ENCODE data around the gene HSF5. TPM values are rescaled to one million over a fixed set of nuclear protein-coding genes. Genes with fewer than 3 reads are reported as not detected.
"Not testable (repeated sequence)": the region's sequence is repeated elsewhere in the genome, so short reads cannot be mapped to it uniquely, and the experiment has no call there.

HSF5 gene
- total and polyA plus RNA-seq, 2 donors (not counting 1 experiment from before 2014, with no cell fraction given), result 2.2 to 5.1 TPM

- DNase-seq (no peak), ATAC-seq (ENCODE audit: low read depth) (no peak)
- intact Hi-C loops (cut with micrococcal nuclease), result no loop called here
- ChIA-PET POLR2A (no interaction called here), CTCF (no interaction called here)
- TF ChIP-seq EZH2 (IDR thresholded peaks at IDR 0.05; ENCODE audit: borderline replicate concordance, insufficient read depth, low read depth, low read length, poor library complexity, severe bottlenecking), result no peak
- TF ChIP-seq, protein P1, sequence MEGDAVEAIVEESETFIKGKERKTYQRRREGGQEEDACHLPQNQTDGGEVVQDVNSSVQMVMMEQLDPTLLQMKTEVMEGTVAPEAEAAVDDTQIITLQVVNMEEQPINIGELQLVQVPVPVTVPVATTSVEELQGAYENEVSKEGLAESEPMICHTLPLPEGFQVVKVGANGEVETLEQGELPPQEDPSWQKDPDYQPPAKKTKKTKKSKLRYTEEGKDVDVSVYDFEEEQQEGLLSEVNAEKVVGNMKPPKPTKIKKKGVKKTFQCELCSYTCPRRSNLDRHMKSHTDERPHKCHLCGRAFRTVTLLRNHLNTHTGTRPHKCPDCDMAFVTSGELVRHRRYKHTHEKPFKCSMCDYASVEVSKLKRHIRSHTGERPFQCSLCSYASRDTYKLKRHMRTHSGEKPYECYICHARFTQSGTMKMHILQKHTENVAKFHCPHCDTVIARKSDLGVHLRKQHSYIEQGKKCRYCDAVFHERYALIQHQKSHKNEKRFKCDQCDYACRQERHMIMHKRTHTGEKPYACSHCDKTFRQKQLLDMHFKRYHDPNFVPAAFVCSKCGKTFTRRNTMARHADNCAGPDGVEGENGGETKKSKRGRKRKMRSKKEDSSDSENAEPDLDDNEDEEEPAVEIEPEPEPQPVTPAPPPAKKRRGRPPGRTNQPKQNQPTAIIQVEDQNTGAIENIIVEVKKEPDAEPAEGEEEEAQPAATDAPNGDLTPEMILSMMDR (IDR thresholded peaks at IDR 0.05), result no peak
- Mint-ChIP-seq H3K27ac (no peak overlapping the region), H3K9me3 (ENCODE audit: insufficient read depth) (no peaks in the 10 kb centered on the region), H3K4me3 (no peak overlapping the region), H3K27me3 (no peaks in the 10 kb centered on the region), H3K4me1 (peaks cover 11% of the 10 kb centered on the region)
- Histone ChIP-seq H3K9me3 (ENCODE audit: control extremely low read depth in 1 of 3, control insufficient read depth in 2 of 3, insufficient read depth in 1 of 3, low read length in 2 of 3) (no peaks in the 10 kb centered on the region), H3K27me3 (replicated peaks in 1 of 4; ENCODE audit: control extremely low read depth in 1 of 4, control insufficient read depth in 3 of 4, insufficient read depth in 4 of 4, low read length in 3 of 4) (no peaks in the 10 kb centered on the region), H3K79me2 (ENCODE audit: control insufficient read depth, insufficient read depth, low read length) (no peaks in the 10 kb centered on the region), H2AFZ (ENCODE audit: insufficient read depth, low read depth, low read length, poor library complexity, severe bottlenecking) (no peak overlapping the region), H3K4me2 (replicated peaks; ENCODE audit: low read depth, low read length, poor library complexity, severe bottlenecking) (no peak overlapping the region), H3K27ac (ENCODE audit: low read length in 2 of 2) (no peak overlapping the region), H3K4me1 (ENCODE audit: control insufficient read depth in 2 of 2, insufficient read depth in 2 of 2, low read length in 2 of 2) (peaks cover 6 to 11% of the 10 kb centered on the region in 2 donors), H3K4me3 (ENCODE audit: control extremely low read depth in 1 of 5, extremely low read depth in 1 of 5, insufficient read depth in 1 of 5, low read depth in 2 of 5, low read length in 4 of 5) (no peak overlapping the region), H3K36me3 (replicated peaks in 1 of 2; ENCODE audit: control extremely low read depth in 1 of 2, control insufficient read depth in 1 of 2, extremely low read depth in 1 of 2, insufficient read depth in 2 of 2, low read length in 1 of 2) (peaks cover 0 to 6% of the 10 kb centered on the region in 2 experiments), H4K20me1 (ENCODE audit: control insufficient read depth, insufficient read depth, low read length, poor library complexity, severe bottlenecking) (no peaks in the 10 kb centered on the region), H3K9ac (ENCODE audit: low read length) (no peak overlapping the region)
- WGBS (ENCODE audit: insufficient coverage), result no CpG with 5 or more reads among the region's 3 CpGs
These were observed 3.6 kb downstream of the HSF5 start for GRCh38 chr17:58484600-58484999.

DNA sequence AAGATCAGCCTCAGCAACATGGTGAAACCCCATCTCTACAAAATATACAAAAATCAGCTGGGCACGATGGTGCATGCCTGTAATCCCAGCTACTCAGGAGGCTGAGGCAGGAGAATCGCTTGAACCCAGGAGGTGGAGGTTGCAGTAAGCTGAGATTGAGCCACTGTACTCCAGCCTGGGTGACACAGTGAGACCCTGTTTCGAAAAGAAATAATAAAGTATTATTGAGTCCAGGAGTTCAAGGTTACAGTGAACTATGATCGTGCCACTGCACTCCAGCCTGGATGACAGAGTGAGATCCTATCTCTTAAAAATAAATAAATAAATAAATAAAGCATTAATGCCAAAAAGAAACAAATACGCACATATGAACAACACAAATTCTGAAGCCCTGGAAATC is 6.4 kb downstream of the HSF5 start:
- H3K27me3 Mint-ChIP-seq; H3K4me3 ChIP-seq (ENCODE audit: control extremely low read depth in 1 of 5, extremely low read depth in 1 of 5, insufficient read depth in 1 of 5, low read depth in 2 of 5, low read length in 4 of 5); H3K9ac ChIP-seq (ENCODE audit: low read length); intact Hi-C loops (cut with micrococcal nuclease); H2AFZ ChIP-seq (ENCODE audit: insufficient read depth, low read depth, low read length, poor library complexity, severe bottlenecking); H3K4me2 ChIP-seq (replicated peaks; ENCODE audit: low read depth, low read length, poor library complexity, severe bottlenecking); H3K27ac Mint-ChIP-seq; POLR2A ChIA-PET; H3K27ac ChIP-seq (ENCODE audit: low read length in 2 of 2); H4K20me1 ChIP-seq (ENCODE audit: control insufficient read depth, insufficient read depth, low read length, poor library complexity, severe bottlenecking); H3K9me3 Mint-ChIP-seq (ENCODE audit: insufficient read depth); H3K4me3 Mint-ChIP-seq; H3K27me3 ChIP-seq (replicated peaks in 1 of 4; ENCODE audit: control extremely low read depth in 1 of 4, control insufficient read depth in 3 of 4, insufficient read depth in 4 of 4, low read length in 3 of 4); H3K79me2 ChIP-seq (ENCODE audit: control insufficient read depth, insufficient read depth, low read length); H3K4me1 ChIP-seq (ENCODE audit: control insufficient read depth in 2 of 2, insufficient read depth in 2 of 2, low read length in 2 of 2); ATAC-seq (ENCODE audit: low read depth); DNase-seq; H3K4me1 Mint-ChIP-seq; H3K9me3 ChIP-seq (ENCODE audit: control extremely low read depth in 1 of 3, control insufficient read depth in 2 of 3, insufficient read depth in 1 of 3, low read length in 2 of 3): not testable (repeated sequence)
- CTCF ChIA-PET, result interaction anchor here (1.0 to 1.6 kb wide), 2 partner anchors 64 to 232 kb away, joined by 3 read pairs; partner anchors contain the start of gene RNF43
- 100% methylated on average over 2 of the region's 5 CpGs for WGBS (ENCODE audit: insufficient coverage)
- H3K36me3 ChIP-seq (replicated peaks in 1 of 2; ENCODE audit: control extremely low read depth in 1 of 2, control insufficient read depth in 1 of 2, extremely low read depth in 1 of 2, insufficient read depth in 2 of 2, low read length in 1 of 2), result peaks cover 1 to 10% of the 10 kb centered on the region in 2 experiments
